ENCODE results near the gene MDH2. TPM values are rescaled to one million over a fixed set of nuclear protein-coding genes. Genes with fewer than 3 reads are reported as not detected.

The MDH2 gene
- total and polyA plus RNA-seq, 2 of the 8 experiments (the other 6 are each of a cell fraction or from before 2014, with no cell fraction given): 203 to 254 TPM

DNA sequence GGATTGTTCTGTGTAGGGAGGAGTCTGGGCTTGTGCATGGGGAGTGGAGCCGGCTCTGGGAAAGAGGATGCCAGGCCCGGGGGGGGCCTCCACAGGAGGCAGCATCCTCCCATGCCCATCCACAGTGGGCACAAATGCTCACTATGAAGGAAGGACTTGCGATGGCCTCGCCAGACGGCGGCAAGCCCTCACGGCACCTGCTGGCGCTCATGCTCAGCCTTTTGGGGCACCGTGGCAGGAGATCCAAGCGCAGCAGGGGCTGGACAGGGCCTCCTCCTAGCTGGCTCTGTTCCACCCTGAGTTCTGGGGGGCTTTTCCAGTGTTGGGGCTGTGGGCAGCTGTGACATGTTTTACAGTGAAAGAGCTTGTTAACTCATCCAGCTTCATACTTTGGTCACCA is 15.2 kb downstream of the MDH2 start:
- no peak overlapping the region for H4K5ac ChIP-seq (ENCODE audit: insufficient read length, low read depth, low read length)
- H3K4ac ChIP-seq (replicated peaks; ENCODE audit: insufficient read length, low read depth, low read length): no peak overlapping the region
- no peaks in the 10 kb centered on the region for H3K27me3 ChIP-seq (replicated peaks in 1 of 4; ENCODE audit: control insufficient read depth in 3 of 4, extremely low read depth in 1 of 4, insufficient read depth in 3 of 4, low read length in 3 of 4)
- no peak overlapping the region for H3K23ac ChIP-seq (ENCODE audit: insufficient read length)
- ChIA-PET POLR2A (ENCODE audit: partially characterized antibody) (interaction anchor here (0.5 to 10.6 kb wide), 2 partner anchors 8 to 273 kb away, joined by 4 to 127 read pairs; partner anchors contain the start of genes MDH2 and STYXL1), CTCF (ENCODE audit: partially characterized antibody) (interaction anchor here (0.6 to 0.9 kb wide), 2 partner anchors 176 to 250 kb away, joined by 3 read pairs; no protein-coding TSS in a partner anchor)
- H3K9ac ChIP-seq (replicated peaks in 1 of 4; ENCODE audit: extremely low read depth in 1 of 4, low read depth in 3 of 4, low read length in 3 of 4): no peak overlapping the region
- H3K79me2 ChIP-seq (ENCODE audit: control insufficient read depth in 1 of 2, insufficient read depth in 2 of 2, low read length in 2 of 2): no peaks in the 10 kb centered on the region
- peaks cover 0 to 9% of the 10 kb centered on the region in 2 experiments for H4K20me1 ChIP-seq (replicated peaks in 1 of 2; ENCODE audit: control insufficient read depth in 1 of 2, insufficient read depth in 2 of 2, low read length in 2 of 2)
- no peaks in the 10 kb centered on the region for H3K79me1 ChIP-seq (ENCODE audit: low read depth, low read length)
- H4K8ac ChIP-seq (ENCODE audit: extremely low read depth, insufficient read depth, low read length): no peak overlapping the region
- H3K23me2 ChIP-seq (ENCODE audit: low read depth, low read length): no peaks in the 10 kb centered on the region
- WGBS, 2 experiments (ENCODE audit: extremely low coverage in 1 of 2, insufficient coverage in 1 of 2, insufficient read length in 1 of 2, insufficient replicate concordance in 2 of 2, low coverage in 1 of 2, low lambda C conversion rate in 2 of 2, missing lambda C conversion rate in 1 of 2): 97% methylated on average over 10 of the region's 10 CpGs; no CpG with 5 or more reads in 1 of the 2 experiments
- no peak overlapping the region for H2BK120ac ChIP-seq (replicated peaks; ENCODE audit: low read depth, low read length)
- H2BK15ac ChIP-seq (ENCODE audit: low read length): no peak overlapping the region
- peaks cover 43 to 80% (median 77%) of the 10 kb centered on the region in 4 experiments for H3K36me3 ChIP-seq (ENCODE audit: control insufficient read depth in 2 of 4, insufficient read depth in 4 of 4, low read length in 3 of 4)
- no peak for TF ChIP-seq TAF1 (IDR thresholded peaks at IDR 0.05; ENCODE audit: low read depth, low read length)
- no peak for TF ChIP-seq CEBPB (IDR thresholded peaks at IDR 0.05; ENCODE audit: low read depth, low read length)
- TF ChIP-seq CTBP2 (IDR thresholded peaks at IDR 0.05; ENCODE audit: borderline replicate concordance, insufficient read depth, insufficient read length, low read length): no peak
- no peak for TF ChIP-seq SRF (IDR thresholded peaks at IDR 0.05; ENCODE audit: low read depth, low read length)
- no peak for TF ChIP-seq SP1 (IDR thresholded peaks at IDR 0.05; ENCODE audit: low read depth, low read length)
- no peak for TF ChIP-seq TCF12 (IDR thresholded peaks at IDR 0.05; ENCODE audit: low read depth, low read length)
- TF ChIP-seq KDM4A (IDR thresholded peaks at IDR 0.05; ENCODE audit: low read depth, low read length, severe bottlenecking): no peak
- TF ChIP-seq SIX5 (IDR thresholded peaks at IDR 0.05; ENCODE audit: low read depth, low read length): no peak
- no peak for TF ChIP-seq SP2 (IDR thresholded peaks at IDR 0.05; ENCODE audit: low read length)
- no peak for TF ChIP-seq GTF2F1 (IDR thresholded peaks at IDR 0.05; ENCODE audit: borderline replicate concordance, low read depth, low read length)
- TF ChIP-seq, protein P1, sequence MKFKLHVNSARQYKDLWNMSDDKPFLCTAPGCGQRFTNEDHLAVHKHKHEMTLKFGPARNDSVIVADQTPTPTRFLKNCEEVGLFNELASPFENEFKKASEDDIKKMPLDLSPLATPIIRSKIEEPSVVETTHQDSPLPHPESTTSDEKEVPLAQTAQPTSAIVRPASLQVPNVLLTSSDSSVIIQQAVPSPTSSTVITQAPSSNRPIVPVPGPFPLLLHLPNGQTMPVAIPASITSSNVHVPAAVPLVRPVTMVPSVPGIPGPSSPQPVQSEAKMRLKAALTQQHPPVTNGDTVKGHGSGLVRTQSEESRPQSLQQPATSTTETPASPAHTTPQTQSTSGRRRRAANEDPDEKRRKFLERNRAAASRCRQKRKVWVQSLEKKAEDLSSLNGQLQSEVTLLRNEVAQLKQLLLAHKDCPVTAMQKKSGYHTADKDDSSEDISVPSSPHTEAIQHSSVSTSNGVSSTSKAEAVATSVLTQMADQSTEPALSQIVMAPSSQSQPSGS (IDR thresholded peaks at IDR 0.05; ENCODE audit: low read length): no peak
- TF ChIP-seq EZH2 (IDR thresholded peaks at IDR 0.05; ENCODE audit: low read depth, low read length, severe bottlenecking): no peak
- no peak for TF ChIP-seq ASH2L (IDR thresholded peaks at IDR 0.05; ENCODE audit: low read length)
- no peak overlapping the region for H3K14ac ChIP-seq (ENCODE audit: insufficient read length)
- H3K56ac ChIP-seq (replicated peaks; ENCODE audit: insufficient read length, low read depth, low read length): no peak overlapping the region
- H3K4me2 ChIP-seq (ENCODE audit: insufficient read depth in 1 of 2, low read depth in 2 of 2, low read length in 2 of 2): no peak overlapping the region
- H2AK5ac ChIP-seq (ENCODE audit: low read depth, low read length): no peak overlapping the region
- no peak for DNase-seq (ENCODE audit: low read depth in 1 of 2, low spot score in 2 of 2)
- H3K27ac ChIP-seq (ENCODE audit: low read depth, low read length): no peak overlapping the region
- H4K91ac ChIP-seq (replicated peaks; ENCODE audit: insufficient read length, low read length): no peak overlapping the region
- H3K4me3 ChIP-seq (ENCODE audit: extremely low read depth in 1 of 4, insufficient read depth in 2 of 4, low read depth in 3 of 4, low read length in 4 of 4): no peak overlapping the region
- H3K4me1 ChIP-seq (replicated peaks in 1 of 4; ENCODE audit: control insufficient read depth in 3 of 4, insufficient read depth in 4 of 4, low read length in 3 of 4): no peaks in the 10 kb centered on the region
- no peak overlapping the region for H2AFZ ChIP-seq (ENCODE audit: low read length)
- FAIRE-seq: no peak
- no peak overlapping the region for H3K18ac ChIP-seq (ENCODE audit: extremely low read depth, low read length)
- no peak overlapping the region for H2BK12ac ChIP-seq (ENCODE audit: low read depth, low read length)
- no peak overlapping the region for H2BK20ac ChIP-seq (ENCODE audit: low read length)
- H3K9me3 ChIP-seq (ENCODE audit: insufficient read depth in 2 of 2, low read depth in 1 of 2, low read length in 1 of 2): no peaks in the 10 kb centered on the region
- H2BK5ac ChIP-seq (ENCODE audit: low read depth, low read length): no peak overlapping the region
